Measurements from ENCODE around the gene WDR46.

Gene WDR46

DNA sequence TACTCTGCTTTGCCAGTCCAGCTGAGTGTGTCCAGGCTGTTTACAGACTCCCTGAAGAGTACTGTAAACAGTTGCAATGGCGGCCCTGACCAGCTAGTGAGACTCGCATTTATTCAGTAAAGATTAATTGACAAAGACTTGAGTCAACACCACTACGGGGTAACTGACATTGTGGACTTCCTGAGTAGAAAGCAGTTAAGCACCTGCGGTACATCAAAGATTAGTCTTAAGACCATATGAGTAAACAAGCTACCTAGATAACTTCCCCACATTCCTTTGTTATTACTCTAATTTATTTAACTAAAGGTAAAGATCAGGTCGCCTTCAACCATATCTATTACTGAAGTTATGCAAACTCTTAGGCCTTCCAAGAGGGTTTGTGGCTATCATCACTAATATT, 30.0 kb downstream of the WDR46 start:
- DNase-seq: no peak

GRCh38 chr6:33254591-33254990, 34.4 kb downstream of the WDR46 start:
- DNase-seq: no peak

DNA sequence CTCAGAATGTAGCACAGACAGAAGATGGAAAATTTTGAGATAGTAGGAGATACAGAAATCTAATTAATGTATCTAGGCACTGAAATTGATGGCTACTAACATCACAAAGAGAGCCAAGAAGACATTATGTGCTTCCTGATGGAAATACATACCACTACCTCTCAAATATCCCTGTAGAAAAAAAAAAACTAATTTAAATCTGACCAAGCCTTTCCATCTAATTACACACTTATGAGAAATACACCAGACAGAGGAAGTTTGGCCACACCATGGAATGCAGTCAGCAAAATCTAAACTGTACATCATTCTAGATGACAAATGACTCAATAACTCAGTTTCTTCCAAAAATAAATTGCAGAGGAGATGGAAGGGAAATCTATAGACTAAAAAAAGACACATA, 36.3 kb downstream of the WDR46 start:
- DNase-seq: no peak

DNA sequence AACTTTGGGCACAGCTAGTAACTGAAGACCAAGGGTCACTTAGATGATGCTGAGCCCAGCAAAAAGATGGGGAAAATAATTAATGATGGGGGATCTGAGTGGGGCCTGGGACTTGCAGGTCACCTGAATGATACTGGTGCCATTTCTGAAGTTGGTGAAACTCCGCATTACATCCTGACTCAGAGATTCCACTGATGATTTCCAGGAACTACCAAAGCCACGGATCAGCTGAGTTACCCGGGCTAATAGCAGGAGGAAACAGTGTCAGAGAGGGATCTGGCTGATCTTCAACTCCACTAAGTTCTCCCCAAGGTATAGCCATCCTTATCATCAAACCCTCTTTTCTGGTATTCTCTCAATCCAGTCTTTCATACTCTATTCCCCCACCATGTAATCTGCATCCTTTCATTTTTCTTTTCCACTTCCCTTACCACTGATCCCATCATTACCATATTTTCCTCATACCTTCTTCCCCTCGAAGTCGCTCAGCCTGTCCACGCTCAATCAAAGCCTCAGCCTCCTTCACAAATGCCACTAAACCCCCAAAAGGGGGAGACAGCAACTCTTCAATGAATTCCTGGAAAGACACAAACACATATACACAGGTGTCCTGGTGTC, 37.5 kb downstream of the WDR46 start:
- no peak for DNase-seq

DNA sequence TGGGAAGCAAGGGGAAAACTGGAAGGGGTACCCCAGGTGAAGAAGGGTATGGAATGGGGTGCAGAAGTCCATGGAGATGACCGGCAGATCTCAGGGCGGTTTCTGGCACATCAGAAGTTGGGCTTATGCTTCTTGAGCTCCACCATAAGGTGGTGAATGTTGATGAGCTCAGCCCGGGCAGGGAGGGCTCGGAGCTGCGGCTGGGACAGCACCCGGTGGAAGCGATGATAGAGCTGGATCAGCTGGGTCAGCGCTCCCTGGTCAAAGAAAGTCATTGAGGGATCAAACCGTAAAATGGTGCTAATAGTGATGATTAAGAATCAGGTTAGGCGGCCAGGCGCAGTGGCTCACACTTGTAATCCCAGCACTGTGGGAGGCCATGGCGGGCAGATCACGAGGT, 38.3 kb downstream of the WDR46 start:
- DNase-seq: no peak

- DNase-seq: peak; percentile 23
Measured at GRCh38 chr6:33249732-33250630, 39.1 kb downstream of the WDR46 start.

- DNase-seq: peak; percentile 93
Measured at GRCh38 chr6:33248932-33249731, 39.9 kb downstream of the WDR46 start.

- DNase-seq: no peak
Measured at GRCh38 chr6:33248643-33248931, 40.5 kb downstream of the WDR46 start.

DNA sequence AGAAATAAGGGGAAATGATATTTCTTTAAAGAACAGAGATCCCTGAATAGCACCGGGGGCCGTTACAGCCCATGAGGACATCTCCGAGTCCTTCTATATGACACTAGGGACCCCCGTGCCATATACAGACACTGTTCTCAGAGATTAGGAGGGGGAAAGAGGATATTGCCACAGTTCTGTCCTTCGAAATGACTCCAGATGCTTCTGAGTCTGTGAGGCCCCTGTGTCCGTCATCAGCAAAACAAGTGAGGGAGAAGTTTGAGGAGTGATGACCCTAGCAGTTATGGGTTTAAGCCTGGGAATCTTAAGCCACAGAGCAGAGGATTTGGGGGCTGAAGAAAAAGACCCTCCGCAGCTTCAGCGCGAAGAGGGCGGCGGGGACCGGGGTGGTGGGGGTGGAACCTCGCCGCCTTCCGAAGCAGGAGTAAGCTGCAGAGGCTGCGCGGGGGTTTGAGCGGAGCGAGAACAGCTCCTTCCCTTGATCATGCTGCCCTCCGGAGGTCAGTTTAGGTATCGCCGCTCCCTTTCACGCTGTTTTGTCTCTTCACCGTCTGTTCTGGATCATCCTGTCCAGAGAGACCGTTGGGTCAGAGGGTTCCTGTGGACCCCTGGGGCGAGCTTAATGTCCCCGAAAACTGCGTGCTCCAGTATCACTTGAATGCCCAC, 40.9 kb downstream of the WDR46 start:
- peak; percentile 85 for DNase-seq

DNA sequence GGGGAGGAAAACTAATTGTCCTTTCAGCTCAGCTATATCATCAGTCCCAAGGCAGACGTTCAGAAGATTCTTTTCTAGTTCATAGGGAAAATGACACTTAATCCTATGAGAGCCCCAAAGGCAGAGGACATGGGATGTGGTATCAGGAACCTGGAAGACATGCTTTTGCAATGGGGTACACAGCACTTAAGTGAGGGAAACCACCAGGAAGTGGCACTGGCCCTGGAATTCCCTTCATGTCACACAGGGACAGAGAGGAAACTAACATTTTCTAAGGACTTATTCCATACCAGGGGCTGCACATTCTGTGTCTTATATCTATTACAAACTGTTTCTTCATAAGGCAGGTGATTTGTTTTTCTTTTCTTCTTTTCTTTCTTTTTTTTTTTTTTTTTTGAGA, 45.6 kb downstream of the WDR46 start:
- DNase-seq: no peak

GRCh38 chr6:33241968-33242367, 47.1 kb downstream of the WDR46 start:
- no peak for DNase-seq

DNA sequence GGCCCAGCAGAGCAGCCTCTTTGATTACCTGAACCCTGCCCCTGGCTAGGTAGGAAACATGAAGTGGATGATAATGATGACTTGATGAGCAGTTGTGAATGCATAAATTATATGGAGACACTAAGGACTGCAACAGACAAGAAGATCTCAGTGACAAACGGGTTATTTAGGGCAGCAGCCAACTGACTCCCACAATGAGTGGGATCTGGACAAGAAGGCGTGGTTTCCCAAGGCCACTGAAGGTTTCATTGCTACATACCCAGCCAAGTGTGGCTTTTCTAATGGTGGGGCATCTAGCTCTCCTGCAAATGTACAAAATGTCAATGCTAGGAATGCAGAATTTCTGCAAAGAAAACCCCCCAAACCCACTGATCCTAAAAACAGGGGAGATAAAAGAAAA, 51.3 kb downstream of the WDR46 start:
- DNase-seq: no peak

GRCh38 chr6:33236852-33237251, 52.2 kb downstream of the WDR46 start:
- DNase-seq: no peak

DNA sequence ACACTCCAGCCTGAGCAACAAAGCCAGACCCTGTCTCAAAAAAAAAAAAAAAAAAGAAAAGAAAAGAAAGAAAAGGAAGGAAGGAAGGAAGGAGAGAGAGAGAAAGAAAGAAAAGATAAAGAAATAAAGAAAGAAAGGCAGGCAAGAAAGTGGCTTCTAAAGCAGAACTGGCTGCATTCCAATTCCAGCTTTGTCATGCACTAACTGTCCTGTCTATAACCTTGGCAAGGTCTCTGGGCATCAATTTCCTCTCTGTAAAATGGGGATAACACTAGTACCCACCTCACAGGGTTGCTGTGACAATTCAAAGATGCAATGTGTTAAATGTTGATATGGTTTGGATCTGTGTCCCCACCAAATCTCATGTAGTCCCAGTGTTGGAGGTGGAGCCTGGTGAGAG, 52.7 kb downstream of the WDR46 start:
- no peak for DNase-seq

GRCh38 chr6:33235221-33235634, 53.8 kb downstream of the WDR46 start:
- no peak for DNase-seq
